Trophoblast cell (in vitro differentiated cells and primary cell): Measurements from ENCODE around the gene TMPRSS11E.
"Not testable (repeated sequence)": the region's sequence is repeated elsewhere in the genome, so short reads cannot be mapped to it uniquely, and the experiment has no call there.

Source experiments
- DNase-seq, 2 donors: peaks; one replicate each; pipeline ENCODE4 v3.0.0-alpha.2; 2016
- H2AFZ ChIP-seq: 2 replicates; pipeline ENCODE4 v1.6.1; 2013; ENCODE audit warnings: low read length, moderate library complexity, mild to moderate bottlenecking; ENCODE audit not compliant: insufficient read depth, poor library complexity
- H2AK5ac ChIP-seq: 2 replicates; pipeline ENCODE4 v1.6.1; 2013; ENCODE audit warnings: mild to moderate bottlenecking, low read length
- H2BK120ac ChIP-seq: 2 replicates; pipeline ENCODE4 v1.6.1; 2013; ENCODE audit warnings: low read length, mild to moderate bottlenecking, moderate library complexity; ENCODE audit not compliant: insufficient read depth, poor library complexity
- H2BK12ac ChIP-seq: 2 replicates; pipeline ENCODE4 v1.6.1; 2013; ENCODE audit warnings: mild to moderate bottlenecking, low read length, moderate library complexity
- H2BK5ac ChIP-seq: 2 replicates; pipeline ENCODE4 v1.6.1; 2013; ENCODE audit warnings: low read length, low read depth, moderate library complexity, mild to moderate bottlenecking; ENCODE audit not compliant: poor library complexity
- H3K14ac ChIP-seq: 2 replicates; pipeline ENCODE4 v1.6.1; 2013; ENCODE audit warnings: mild to moderate bottlenecking, low read length
- H3K18ac ChIP-seq: 2 replicates; pipeline ENCODE4 v1.6.1; 2013; ENCODE audit warnings: mild to moderate bottlenecking, low read length
- H3K23ac ChIP-seq: 2 replicates; pipeline ENCODE4 v1.6.1; 2013; ENCODE audit warnings: low read length
- H3K27ac ChIP-seq: 2 replicates; pipeline ENCODE4 v1.5.1; 2013; ENCODE audit warnings: low read depth, mild to moderate bottlenecking, inconsistent platforms, low read length, moderate library complexity
- H3K27me3 ChIP-seq: 2 replicates; pipeline ENCODE4 v1.6.1; 2013; ENCODE audit warnings: inconsistent platforms, mild to moderate bottlenecking, low read length, moderate library complexity; ENCODE audit not compliant: insufficient read depth
- H3K36me3 ChIP-seq, 2 experiments: 1 replicate in 1 of 2; 2 replicates in 1 of 2; pipeline ENCODE4 v1.6.1; 2013; ENCODE audit warnings: low read length in 2 of 2, mild to moderate bottlenecking in 2 of 2, moderate library complexity in 1 of 2; ENCODE audit not compliant: insufficient read depth in 2 of 2, control insufficient read depth in 1 of 2
- H3K4ac ChIP-seq: 2 replicates; pipeline ENCODE4 v1.6.1; 2013; ENCODE audit warnings: low read depth, mild to moderate bottlenecking, low read length, moderate library complexity
- H3K4me1 ChIP-seq, 2 experiments: 1 replicate in 1 of 2; 2 replicates in 1 of 2; pipeline ENCODE4 v1.6.1; 2013; ENCODE audit warnings: low read length in 2 of 2, mild to moderate bottlenecking in 2 of 2, moderate library complexity in 1 of 2; ENCODE audit not compliant: insufficient read depth in 2 of 2, control insufficient read depth in 1 of 2
- H3K4me2 ChIP-seq: 2 replicates; pipeline ENCODE4 v1.6.1; 2013; ENCODE audit warnings: inconsistent platforms, mild to moderate bottlenecking, low read length, moderate library complexity
- H3K4me3 ChIP-seq: 2 replicates; pipeline ENCODE4 v1.5.1; 2013; ENCODE audit warnings: mild to moderate bottlenecking, low read depth, low read length, inconsistent platforms
- H3K79me1 ChIP-seq: one replicate; pipeline ENCODE4 v1.6.1; 2013; ENCODE audit warnings: low read length
- H3K79me2 ChIP-seq: 2 replicates; pipeline ENCODE4 v1.6.1; 2013; ENCODE audit warnings: low read length, mild to moderate bottlenecking; ENCODE audit not compliant: control insufficient read depth, insufficient read depth, poor library complexity
- H3K9ac ChIP-seq: 2 replicates; pipeline ENCODE4 v1.6.1; 2013; ENCODE audit warnings: mild to moderate bottlenecking, low read length
- H3K9me3 ChIP-seq: 2 replicates; pipeline ENCODE4 v1.6.1; 2013; ENCODE audit warnings: low read depth, mild to moderate bottlenecking, control low read depth, inconsistent platforms, low read length; ENCODE audit not compliant: insufficient read depth
- H4K12ac ChIP-seq: 2 replicates; pipeline ENCODE4 v1.6.1; 2013; ENCODE audit warnings: low read depth, mild to moderate bottlenecking, low read length, moderate library complexity
- H4K8ac ChIP-seq: 2 replicates; pipeline ENCODE4 v1.6.1; 2013; ENCODE audit warnings: low read depth, mild to moderate bottlenecking, low read length, moderate library complexity
- H4K91ac ChIP-seq: one replicate; pipeline ENCODE4 v1.6.1; 2013; ENCODE audit warnings: low read depth, mild to moderate bottlenecking, low read length, moderate library complexity
- WGBS: extraction: QIAGEN DNeasy Blood & Tissue Kit; methylation state at CpG from one replicate; pipeline ENCODE4 v1.1.7; 2013; ENCODE audit warnings: missing lambda C conversion rate; ENCODE audit not compliant: insufficient read length, insufficient coverage; ENCODE audit errors: extremely low coverage; 5-methylcytosine and 5-hydroxymethylcytosine counted together

Gene TMPRSS11E

GRCh38 chr4:68405718-68406478 is 41.4 kb upstream of the TMPRSS11E start:
- Histone ChIP-seq H4K8ac (peak overlapping the region; percentile 17), H3K27ac (peak overlapping the region; percentile 74)
- not testable (repeated sequence) for H3K9me3 ChIP-seq, DNase-seq, H3K4me1 ChIP-seq, H3K79me1 ChIP-seq, H2AK5ac ChIP-seq, H3K4me3 ChIP-seq, H2AFZ ChIP-seq, H3K27me3 ChIP-seq, H4K12ac ChIP-seq, H3K14ac ChIP-seq, H3K18ac ChIP-seq, H3K4me2 ChIP-seq, H3K36me3 ChIP-seq, H2BK120ac ChIP-seq, H3K4ac ChIP-seq, H3K9ac ChIP-seq, H3K79me2 ChIP-seq, H2BK5ac ChIP-seq, H4K91ac ChIP-seq, H2BK12ac ChIP-seq, H3K23ac ChIP-seq
- no CpG with 5 or more reads among the region's 13 CpGs for WGBS

DNA sequence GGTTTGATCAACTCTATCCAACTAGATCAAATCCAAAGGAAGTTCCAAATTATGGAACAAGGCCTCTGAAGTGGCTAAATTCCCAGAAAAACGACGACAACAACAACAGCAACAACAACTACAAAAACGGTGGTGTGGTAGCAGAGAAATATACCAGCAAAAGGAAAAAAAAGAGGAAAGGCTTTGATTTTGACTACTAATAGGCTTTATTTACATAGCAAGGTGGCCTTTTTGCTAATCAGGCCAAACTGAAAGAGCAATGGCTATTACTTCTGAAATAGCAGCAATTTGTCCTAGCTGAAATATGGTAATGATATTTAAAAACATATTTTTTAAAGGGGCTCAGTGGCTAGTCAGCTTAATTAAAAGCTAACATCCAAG is 40.8 kb upstream of the TMPRSS11E start:
- no peak overlapping the region for H3K4ac ChIP-seq
- no peak overlapping the region for H3K18ac ChIP-seq
- H3K4me1 ChIP-seq = no peaks in the 10 kb centered on the region
- no peaks in the 10 kb centered on the region for H3K27me3 ChIP-seq
- H3K79me1 ChIP-seq = no peaks in the 10 kb centered on the region
- no peak overlapping the region for H3K9ac ChIP-seq
- no peak overlapping the region for H4K8ac ChIP-seq
- H3K4me2 ChIP-seq = no peak overlapping the region
- no peaks in the 10 kb centered on the region for H3K36me3 ChIP-seq
- no peak overlapping the region for H2AK5ac ChIP-seq
- H2BK120ac ChIP-seq = no peak overlapping the region
- no peak overlapping the region for H3K23ac ChIP-seq
- no CpG with 5 or more reads among the region's 3 CpGs for WGBS
- no peak overlapping the region for H3K14ac ChIP-seq
- no peak for DNase-seq
- no peaks in the 10 kb centered on the region for H3K9me3 ChIP-seq
- no peak overlapping the region for H4K91ac ChIP-seq
- H2BK12ac ChIP-seq = no peak overlapping the region
- H3K27ac ChIP-seq = peak overlapping the region; percentile 74
- no peak overlapping the region for H3K4me3 ChIP-seq
- H2BK5ac ChIP-seq = no peak overlapping the region
- H3K79me2 ChIP-seq = no peaks in the 10 kb centered on the region
- H4K12ac ChIP-seq = no peak overlapping the region
- no peak overlapping the region for H2AFZ ChIP-seq

DNA sequence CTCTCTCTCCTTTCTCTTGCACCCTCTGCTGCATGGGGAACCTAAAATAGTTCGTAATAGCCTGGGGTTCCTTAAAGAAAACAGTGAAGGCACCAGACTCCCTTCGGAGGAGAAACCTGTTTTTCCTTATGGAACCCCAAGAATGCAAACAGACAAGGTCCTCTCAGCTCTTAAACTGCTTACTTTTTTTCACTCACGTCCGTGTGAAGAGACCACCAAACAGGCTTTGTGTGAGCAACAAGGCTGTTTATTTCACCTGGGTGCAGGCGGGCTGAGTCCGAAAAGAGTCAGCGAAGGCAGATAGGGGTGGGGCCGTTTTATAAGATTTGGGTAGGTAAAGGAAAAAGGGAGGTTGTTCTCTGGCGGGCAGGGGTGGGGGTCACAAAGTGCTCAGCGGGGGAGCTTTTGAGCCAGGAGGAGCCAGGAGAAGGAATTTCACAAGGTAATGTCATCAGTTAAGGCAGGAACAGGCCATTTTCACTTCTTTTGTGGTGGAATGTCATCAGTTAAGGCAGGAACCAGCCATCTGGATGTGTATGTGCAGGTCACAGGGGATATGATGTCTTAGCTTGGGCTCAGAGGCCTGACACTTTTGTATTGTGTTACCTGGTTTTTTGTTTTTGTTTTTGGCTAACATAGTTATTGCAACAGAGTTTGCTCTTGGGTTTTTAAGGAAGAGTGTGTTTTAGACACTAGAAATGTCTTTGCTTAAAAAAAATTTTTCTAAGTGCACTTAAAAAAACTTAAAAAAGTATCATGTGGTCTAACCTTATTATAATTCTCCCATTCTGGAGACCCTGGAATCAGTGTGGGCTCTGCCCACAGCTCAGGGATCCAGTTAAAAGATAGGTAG is 40.0 kb upstream of the TMPRSS11E start:
- H2AK5ac ChIP-seq, H3K4ac ChIP-seq, H3K4me1 ChIP-seq, H3K9ac ChIP-seq, H3K4me3 ChIP-seq, H4K12ac ChIP-seq, H3K79me2 ChIP-seq, H3K9me3 ChIP-seq, H3K14ac ChIP-seq, H3K36me3 ChIP-seq, DNase-seq, H3K18ac ChIP-seq, H3K23ac ChIP-seq, H3K79me1 ChIP-seq, H2AFZ ChIP-seq, H3K27me3 ChIP-seq: not testable (repeated sequence)
- peak overlapping the region; percentile 76 for H2BK120ac ChIP-seq
- H2BK5ac ChIP-seq = peak overlapping the region; percentile 76
- no CpG with 5 or more reads among the region's 10 CpGs for WGBS
- peak overlapping the region; percentile 81 for H3K27ac ChIP-seq
- peak overlapping the region; percentile 53 for H3K4me2 ChIP-seq
- peak overlapping the region; percentile 35 for H4K8ac ChIP-seq
- peak overlapping the region; percentile 58 for H2BK12ac ChIP-seq
- H4K91ac ChIP-seq = peak overlapping the region; percentile 55

DNA sequence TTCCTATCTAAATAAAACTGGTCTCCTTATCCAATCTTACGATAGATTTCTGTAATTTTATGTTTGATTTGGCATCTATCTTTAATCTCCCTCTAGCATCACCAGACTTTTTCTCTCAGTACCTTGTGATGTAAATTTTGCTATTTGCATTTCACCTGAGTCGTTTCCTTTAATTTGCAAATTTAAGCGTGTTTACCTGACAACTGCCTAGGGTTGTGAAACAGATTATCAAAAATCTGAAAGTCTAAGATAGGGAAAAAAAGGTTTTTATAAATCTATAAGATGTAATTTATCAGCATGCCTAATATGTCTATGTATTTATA is 39.4 kb upstream of the TMPRSS11E start:
- WGBS = no CpG with 5 or more reads among the region's 3 CpGs
- Histone ChIP-seq H3K27me3 (no peaks in the 10 kb centered on the region), H2BK12ac (no peak overlapping the region), H3K79me1 (no peaks in the 10 kb centered on the region), H4K91ac (no peak overlapping the region), H2BK120ac (no peak overlapping the region), H3K18ac (no peak overlapping the region), H2AK5ac (no peak overlapping the region), H3K9ac (no peak overlapping the region), H3K4me1 (no peaks in the 10 kb centered on the region), H3K36me3 (no peaks in the 10 kb centered on the region), H3K23ac (no peak overlapping the region), H3K4me2 (no peak overlapping the region), H4K12ac (no peak overlapping the region), H3K27ac (peak overlapping the region; percentile 56), H3K4ac (no peak overlapping the region), H3K4me3 (no peak overlapping the region), H3K9me3 (no peaks in the 10 kb centered on the region), H3K14ac (no peak overlapping the region), H4K8ac (no peak overlapping the region), H3K79me2 (no peaks in the 10 kb centered on the region), H2AFZ (no peak overlapping the region), H2BK5ac (no peak overlapping the region)
- no peak for DNase-seq
